Activated gamma-delta T cell treated with anti-CD3 and anti-CD28 coated beads, Interleukin-2, amount 50 U/mL, for 16 hours (primary cell): Measurements from ENCODE around the gene OLIG2.

Source experiments
- DNase-seq: peaks from one replicate; pipeline ENCODE4 v3.0.0-alpha.2; 2020; ENCODE audit warnings: low read depth

Gene OLIG2

DNA sequence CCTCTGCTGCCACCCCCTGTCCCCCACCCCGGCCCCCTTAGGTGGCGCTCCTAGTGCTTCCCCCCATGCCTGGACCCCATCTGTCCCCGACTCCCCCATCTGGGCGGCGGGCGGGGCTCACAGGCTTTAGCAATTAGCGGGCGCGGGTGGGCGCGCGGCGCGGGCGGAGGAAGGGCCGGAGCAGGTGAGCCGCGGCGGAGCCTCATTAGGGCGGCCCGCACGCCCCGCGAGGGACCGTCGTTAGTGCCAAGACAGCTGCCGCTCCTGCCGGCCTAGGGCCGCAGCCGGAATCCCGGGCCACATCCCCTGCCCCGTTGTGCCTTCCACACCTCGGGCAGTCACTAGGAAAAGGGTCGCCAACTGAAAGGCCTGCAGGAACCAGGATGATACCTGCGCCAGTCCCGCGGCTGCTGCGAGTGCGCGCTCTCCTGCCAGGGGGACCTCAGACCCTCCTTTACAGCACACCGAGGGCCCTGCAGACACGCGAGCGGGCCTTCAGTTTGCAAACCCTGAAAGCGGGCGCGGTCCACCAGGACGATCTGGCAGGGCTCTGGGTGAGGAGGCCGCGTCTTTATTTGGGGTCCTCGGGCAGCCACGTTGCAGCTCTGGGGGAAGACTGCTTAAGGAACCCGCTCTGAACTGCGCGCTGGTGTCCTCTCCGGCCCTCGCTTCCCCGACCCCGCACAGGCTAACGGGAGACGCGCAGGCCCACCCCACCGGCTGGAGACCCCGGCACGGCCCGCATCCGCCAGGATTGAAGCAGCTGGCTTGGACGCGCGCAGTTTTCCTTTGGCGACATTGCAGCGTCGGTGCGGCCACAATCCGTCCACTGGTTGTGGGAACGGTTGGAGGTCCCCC, 7.6 kb downstream of the OLIG2 start:
- DNase-seq = no peak

DNA sequence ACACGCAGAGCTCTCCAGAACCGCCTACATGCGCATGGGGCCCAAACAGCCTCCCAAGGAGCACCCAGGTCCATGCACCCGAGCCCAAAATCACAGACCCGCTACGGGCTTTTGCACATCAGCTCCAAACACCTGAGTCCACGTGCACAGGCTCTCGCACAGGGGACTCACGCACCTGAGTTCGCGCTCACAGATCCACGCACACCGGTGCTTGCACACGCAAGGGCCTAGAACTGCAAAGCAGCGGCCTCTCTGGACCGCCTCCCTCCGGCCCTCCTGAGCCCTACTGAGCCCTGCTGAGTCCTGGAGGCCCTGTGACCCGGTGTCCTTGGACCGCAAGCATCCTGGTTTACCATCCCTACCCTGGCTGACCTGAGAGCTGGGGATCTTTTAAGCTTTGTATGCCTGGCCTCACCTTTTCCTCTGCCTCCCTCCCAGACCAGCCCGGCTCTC, 8.3 kb downstream of the OLIG2 start:
- DNase-seq = no peak

DNA sequence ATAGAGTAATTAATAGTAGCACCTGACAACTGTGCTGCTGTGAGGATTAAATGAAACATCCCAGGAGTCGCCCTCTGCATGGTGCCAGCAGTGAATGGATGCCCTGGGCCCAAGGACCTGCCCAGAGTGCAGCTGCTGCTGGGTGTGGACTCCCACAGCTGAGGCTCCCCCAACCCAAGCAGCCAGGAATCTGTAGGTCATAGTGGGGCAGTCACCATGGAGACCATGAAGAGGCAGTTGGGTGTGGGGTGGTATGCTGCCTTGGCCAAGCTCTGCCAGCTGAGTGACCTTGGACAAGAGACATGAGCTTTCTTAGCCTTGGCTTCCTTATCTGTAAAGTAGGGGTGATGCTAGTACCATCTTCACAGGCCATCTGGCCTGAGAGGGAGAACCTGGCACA, 9.4 kb downstream of the OLIG2 start:
- no peak for DNase-seq

DNA sequence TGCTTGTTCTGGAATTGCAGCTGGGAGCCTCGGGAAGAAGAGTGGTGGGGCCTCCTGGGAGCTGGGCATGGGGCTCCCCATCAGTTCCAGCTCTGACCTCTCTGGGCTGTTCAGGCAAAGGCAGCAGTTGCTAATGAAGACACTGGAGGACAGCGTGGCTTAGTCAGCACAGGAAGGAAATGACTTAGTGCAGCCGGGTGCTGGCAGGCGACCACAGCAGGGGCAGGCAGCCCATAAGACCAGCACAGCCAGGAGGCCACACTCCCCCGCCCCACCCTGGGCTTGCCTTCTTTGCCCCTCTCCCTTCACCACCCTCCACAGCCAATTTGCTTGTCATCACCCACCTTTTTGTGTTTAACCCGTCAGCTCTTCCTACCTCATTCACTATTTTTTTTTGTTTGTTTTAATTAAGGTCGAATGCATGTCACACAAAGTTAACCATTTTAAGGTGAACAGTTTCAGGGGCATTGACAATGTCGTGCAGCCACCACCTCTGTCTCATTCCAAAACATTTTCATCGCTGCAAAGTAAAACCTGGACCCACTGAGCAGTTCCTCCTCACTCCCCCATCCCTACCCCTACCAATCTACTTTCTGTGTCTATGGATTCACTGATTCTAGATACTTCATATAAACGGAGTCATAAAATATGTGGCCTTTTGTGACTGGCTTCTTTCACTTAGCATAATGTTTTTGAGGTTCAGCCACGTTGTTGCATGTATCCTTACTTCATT, 10.9 kb downstream of the OLIG2 start:
- no peak for DNase-seq

DNA sequence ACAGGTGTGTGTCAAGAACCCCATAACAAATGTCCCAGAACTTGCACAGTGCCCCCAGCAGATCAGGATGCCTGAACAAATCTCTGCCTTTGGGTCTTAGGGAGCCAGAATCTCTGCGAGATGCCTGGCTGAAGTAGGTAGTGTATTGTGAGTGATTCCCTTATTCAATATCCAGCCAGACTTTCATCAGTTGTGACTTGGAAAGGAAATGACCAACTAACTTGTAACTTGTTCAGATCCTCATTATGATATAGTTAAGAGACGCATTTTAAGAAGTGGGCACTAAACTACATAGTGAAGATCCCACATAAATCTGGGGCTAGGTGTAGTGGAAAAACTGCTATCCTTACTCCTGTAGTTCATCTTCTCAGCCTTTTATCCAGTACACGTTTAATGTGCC, 11.8 kb downstream of the OLIG2 start:
- no peak for DNase-seq

DNA sequence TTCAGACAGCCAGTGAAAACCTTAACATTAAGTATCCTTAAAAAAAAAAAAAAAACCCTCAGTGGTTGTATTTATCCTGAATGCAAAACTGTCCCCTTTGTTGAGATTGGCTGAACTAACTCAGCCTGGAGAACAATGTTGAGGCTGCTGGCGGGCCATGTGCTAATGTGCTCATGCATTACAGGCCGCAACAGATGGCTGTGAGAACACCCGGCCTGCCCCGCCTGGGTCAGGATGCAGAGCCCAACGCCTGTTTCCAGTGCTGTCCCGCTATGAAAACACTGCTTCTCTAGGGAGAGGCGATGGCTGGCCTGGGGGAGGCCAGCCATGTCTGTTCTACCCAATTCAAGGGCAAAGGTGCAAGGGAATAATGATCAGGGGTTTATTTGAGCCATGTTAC, 13.8 kb downstream of the OLIG2 start:
- no peak for DNase-seq

DNA sequence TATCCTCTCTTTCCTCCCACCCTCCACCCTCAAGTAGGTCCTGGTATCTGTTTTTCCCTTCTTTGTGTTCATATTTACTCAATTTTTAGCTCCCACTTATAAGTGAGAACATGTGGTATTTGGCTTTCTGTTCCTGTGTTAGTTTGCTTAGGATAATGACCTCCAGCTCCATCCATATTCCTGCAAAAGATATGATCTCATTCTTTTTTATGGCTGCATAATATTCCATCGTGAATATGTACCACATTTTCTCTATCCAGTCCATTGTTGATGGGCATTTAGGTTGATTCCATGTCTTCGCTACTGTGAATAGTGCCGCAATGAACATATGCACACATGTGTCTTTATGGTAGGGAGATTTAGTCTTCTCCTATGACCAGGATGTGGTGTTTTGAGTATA, 14.5 kb downstream of the OLIG2 start:
- no peak for DNase-seq

DNA sequence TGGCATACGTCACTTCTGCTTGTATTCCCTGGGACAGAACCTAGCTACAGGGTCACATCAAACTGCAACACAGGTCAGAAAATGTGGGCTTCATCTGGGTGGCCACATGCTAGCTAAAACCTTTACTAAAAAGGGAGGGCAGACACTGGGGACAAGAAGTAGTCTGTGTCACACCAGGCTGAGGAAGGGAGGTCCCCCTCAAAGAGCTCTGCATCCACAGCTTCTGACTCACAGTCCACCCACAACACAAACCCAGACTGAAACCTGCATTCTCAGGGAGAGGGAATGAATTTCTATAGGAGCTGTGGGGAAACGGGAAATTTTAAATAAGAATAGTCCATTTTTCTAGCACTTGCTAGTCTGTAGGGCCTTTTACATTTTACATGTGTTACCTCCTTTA, 16.2 kb downstream of the OLIG2 start:
- DNase-seq = no peak

- DNase-seq = no peak
Observed at GRCh38 chr21:33042812-33043211, 17.1 kb downstream of the OLIG2 start.

DNA sequence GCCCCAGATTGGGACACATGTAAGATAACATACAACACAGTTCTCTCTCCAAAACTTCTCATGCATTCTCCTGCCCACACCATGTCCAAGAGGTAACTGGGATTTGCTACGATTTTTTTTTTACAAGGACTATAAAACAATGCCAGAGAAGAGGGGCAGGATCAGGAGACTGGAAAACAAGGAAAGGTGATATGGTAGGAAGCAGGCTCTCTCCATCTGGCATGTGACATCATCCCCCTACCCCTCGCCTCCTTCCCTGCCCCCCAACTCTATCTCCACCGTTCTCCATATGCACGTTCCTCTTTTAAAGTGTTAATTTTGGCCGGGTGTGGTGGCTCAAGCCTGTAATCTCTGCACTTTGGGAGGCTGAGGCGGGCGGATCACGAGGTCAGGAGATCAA, 20.7 kb downstream of the OLIG2 start:
- DNase-seq = no peak

- DNase-seq = no peak
Observed at GRCh38 chr21:33047231-33047630, 21.5 kb downstream of the OLIG2 start.

GRCh38 chr21:33051925-33052324, 26.2 kb downstream of the OLIG2 start:
- no peak for DNase-seq

DNA sequence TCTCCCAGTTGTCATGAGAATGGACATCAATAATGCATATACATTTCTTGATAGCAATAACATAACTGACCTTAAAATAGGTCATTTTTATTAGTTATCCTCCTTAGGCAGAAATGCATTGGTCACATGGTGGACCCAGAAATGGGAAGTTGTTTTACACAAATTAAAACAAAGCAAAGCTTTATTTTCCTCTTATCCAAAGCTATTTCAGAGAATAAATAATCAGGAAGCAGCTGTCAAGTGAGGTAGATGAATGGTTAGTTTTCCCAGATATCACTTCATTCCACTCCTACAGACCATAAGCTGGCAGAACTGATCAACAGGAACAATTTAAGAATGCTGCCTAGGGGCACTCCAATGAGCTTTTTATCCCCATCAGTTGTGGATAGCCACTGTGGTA, 28.2 kb downstream of the OLIG2 start:
- DNase-seq = no peak

DNA sequence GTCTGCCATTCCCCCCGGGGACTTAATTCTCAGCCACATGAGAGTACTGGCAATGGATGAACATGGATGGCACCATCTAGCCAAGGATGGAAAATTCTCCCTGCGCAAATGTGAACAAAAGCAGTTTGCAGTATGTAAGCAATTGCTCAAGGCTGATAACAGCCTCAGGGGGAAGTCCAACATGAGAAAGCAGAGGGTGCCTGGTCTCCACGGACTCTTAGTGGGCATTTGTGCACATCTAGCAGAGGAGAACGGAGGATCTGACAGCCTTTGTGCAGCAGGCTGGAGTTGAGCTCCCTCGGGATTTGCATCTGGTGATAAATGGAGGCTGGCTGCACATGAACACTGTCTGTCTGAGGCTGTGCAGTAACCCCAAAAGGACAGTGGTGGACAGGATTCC, 30.3 kb downstream of the OLIG2 start:
- DNase-seq = no peak

DNA sequence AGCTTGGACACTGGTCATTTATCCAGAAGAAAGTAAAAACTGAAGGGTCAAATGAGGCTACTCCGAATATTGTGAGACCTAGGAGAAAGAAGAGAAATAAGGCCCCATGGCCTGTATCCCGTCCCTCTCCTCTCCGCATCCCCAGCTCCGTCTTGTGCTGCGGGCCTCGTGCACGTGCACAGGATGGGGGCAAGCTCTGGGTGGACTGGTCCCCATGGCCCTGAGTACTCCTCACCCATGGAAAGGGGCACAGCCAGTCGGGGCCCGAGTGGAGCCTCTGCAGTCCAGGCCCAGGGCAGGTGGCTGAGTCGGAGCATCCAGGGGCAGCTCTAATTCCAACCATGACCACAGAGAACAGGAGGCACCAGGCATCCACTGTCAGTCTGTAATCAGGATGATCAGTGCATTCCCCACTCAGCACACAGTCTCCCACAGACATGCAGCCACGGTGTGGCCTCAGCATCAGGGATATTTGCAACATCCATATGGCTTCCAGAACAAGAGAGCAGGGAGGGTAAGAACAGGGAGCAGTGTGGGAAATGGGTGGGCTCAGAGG, 31.7 kb downstream of the OLIG2 start:
- DNase-seq = no peak

DNA sequence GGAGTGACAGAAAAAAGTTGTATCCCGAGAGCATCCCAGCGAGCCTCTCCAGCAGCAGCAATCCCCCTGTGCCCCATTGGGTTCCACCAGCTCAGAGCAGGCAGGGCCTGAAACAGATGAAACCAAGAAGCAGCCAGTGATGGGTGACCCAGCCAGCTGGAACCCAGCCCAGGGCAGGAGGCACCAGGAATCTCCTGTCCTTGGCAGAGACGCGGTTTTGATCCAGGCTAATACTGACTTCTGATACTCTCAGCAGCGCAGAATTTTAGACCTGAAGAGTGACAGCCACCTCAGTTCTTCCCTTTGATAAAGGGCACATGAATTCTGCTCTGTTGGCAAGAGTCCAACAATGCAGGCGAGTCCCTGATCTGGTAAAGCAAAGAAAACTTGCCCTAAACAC, 32.8 kb downstream of the OLIG2 start:
- DNase-seq = no peak

GRCh38 chr21:33058957-33059356, 33.2 kb downstream of the OLIG2 start:
- DNase-seq = no peak

GRCh38 chr21:33059380-33059841, 33.7 kb downstream of the OLIG2 start:
- no peak for DNase-seq

- DNase-seq = no peak
Observed at GRCh38 chr21:33061233-33061632, 35.5 kb downstream of the OLIG2 start.

- no peak for DNase-seq
Observed at GRCh38 chr21:33063375-33063883, 37.7 kb downstream of the OLIG2 start.

DNA sequence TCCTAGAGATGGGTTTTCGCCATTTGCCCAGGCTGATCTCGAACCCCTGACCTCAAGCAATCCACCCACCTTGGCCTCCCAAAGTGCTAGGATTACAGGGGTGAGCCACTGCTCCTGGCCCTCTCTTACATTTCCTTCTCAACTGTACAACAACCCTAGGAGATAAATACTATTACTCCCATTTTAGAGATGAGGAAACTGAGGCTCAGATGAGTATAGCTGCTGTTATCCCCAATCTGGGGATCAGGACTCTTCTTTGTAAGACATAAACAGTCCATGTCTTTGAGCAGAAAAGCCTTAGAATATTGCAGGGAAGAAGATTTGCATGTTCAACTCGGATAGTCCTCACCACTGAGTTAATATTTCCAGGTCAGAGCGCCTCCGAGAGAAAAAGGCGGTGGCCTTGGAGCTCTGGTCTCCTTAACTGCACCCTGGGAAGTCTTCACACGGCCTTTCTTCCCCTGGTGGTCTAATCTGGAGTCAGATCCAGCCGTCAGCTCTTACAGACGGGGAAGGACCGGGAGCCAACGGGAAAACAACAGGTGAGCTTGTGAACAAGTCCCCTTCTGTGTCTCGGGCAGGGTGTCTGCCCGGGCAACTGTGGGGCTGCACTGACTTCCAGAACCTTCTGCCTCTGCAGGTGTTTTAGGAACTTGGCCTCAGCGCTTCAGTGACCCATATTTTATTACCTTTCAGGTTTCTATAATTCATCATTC, 38.3 kb downstream of the OLIG2 start:
- no peak for DNase-seq
